T-cell (primary cell): ENCODE data around the gene CHIT1. TPM values are rescaled to one million over a fixed set of nuclear protein-coding genes. Genes with fewer than 3 reads are reported as not detected.

Experiments
- ATAC-seq, 4 experiments: fragments of 200-7000 bp in 3 of 4; fragments of 150-1000 bp in 1 of 4; cut with Tn5 transposase; replicated peaks in 1 of 4; 1 replicate in 3 of 4; 2 replicates in 1 of 4; pipeline ENCODE4 v1.10.0; 2021; ENCODE audit warnings: moderate library complexity in 3 of 4, mild to moderate bottlenecking in 2 of 4, moderate number of reproducible peaks in 1 of 4
- CTCF ChIA-PET, 2 donors: fragments of 300-600 bp; sonication (Branson Sonifier 250); formaldehyde crosslinking; loops; one replicate each; lab custom pipeline; 2022; ENCODE audit warnings: antibody characterized with exemption in 2 of 2; lab: Charles Lee
- POLR2A ChIA-PET, 2 donors: fragments of 300-600 bp; sonication (Branson Sonifier 250); formaldehyde crosslinking; loops; one replicate each; lab custom pipeline; 2022; ENCODE audit warnings: antibody characterized with exemption in 2 of 2; lab: Charles Lee
- DNase-seq, 35 experiments: peaks; one replicate each; pipeline versions ENCODE4 v3.0.0 to v3.0.0-alpha.2; 2013 to 2023
- H3K27ac ChIP-seq: one replicate; pipeline ENCODE4 v1.5.1; 2013; ENCODE audit warnings: low read length
- H3K27me3 ChIP-seq, 2 experiments: replicated peaks in 1 of 2; 1 replicate in 1 of 2; 2 replicates in 1 of 2; pipeline versions ENCODE4 v1.6.1 to v1.7.0; 2013; ENCODE audit warnings: low read length in 1 of 2, mixed read lengths in 1 of 2; ENCODE audit not compliant: control insufficient read depth in 2 of 2, insufficient read depth in 2 of 2; ENCODE audit errors: extremely low read depth in 1 of 2
- H3K36me3 ChIP-seq, 2 donors: 1 replicate in 1 of 2; 2 replicates in 1 of 2; pipeline versions ENCODE4 v1.6.1 to v1.7.0; 2013; ENCODE audit warnings: low read length in 1 of 2; ENCODE audit not compliant: control insufficient read depth in 2 of 2, insufficient read depth in 1 of 2; ENCODE audit errors: extremely low read depth in 1 of 2
- H3K4me1 ChIP-seq, 2 experiments: 1 replicate in 1 of 2; 2 replicates in 1 of 2; pipeline versions ENCODE4 v1.6.1 to v1.7.0; 2013; ENCODE audit warnings: low read length in 2 of 2, mixed read lengths in 1 of 2; ENCODE audit not compliant: insufficient read depth in 2 of 2, control insufficient read depth in 1 of 2; ENCODE audit errors: extremely low read depth in 1 of 2
- H3K4me3 ChIP-seq, 2 donors: 1 replicate in 1 of 2; 2 replicates in 1 of 2; pipeline versions ENCODE4 v1.5.1 to v1.7.0; 2013; ENCODE audit warnings: mild to moderate bottlenecking in 2 of 2, low read length in 1 of 2, moderate library complexity in 1 of 2; ENCODE audit not compliant: control insufficient read depth in 1 of 2; ENCODE audit errors: extremely low read depth in 1 of 2
- H3K9me3 ChIP-seq: 2 replicates; pipeline ENCODE4 v1.7.0; 2013
- H3K27ac Mint-ChIP-seq, 2 donors: one replicate each; pipeline ENCODE4 v1.8.0; 2020 to 2021; ENCODE audit warnings: mild to moderate bottlenecking in 2 of 2, mixed read lengths in 2 of 2
- H3K27me3 Mint-ChIP-seq, 2 donors: one replicate each; pipeline ENCODE4 v1.8.0; 2021 to 2022; ENCODE audit warnings: mixed read lengths in 2 of 2
- H3K36me3 Mint-ChIP-seq: one replicate; pipeline ENCODE4 v1.8.0; 2021; ENCODE audit warnings: mixed read lengths
- H3K4me1 Mint-ChIP-seq, 3 donors: one replicate each; pipeline ENCODE4 v1.8.0; 2020 to 2022; ENCODE audit warnings: mixed read lengths in 3 of 3, mild to moderate bottlenecking in 1 of 3
- H3K4me3 Mint-ChIP-seq, 3 donors: one replicate each; pipeline ENCODE4 v1.8.0; 2020 to 2022; ENCODE audit warnings: mild to moderate bottlenecking in 3 of 3, mixed read lengths in 3 of 3, moderate library complexity in 3 of 3
- H3K9me3 Mint-ChIP-seq, 3 donors: one replicate each; pipeline ENCODE4 v1.8.0; 2020 to 2022; ENCODE audit warnings: mixed read lengths in 3 of 3
- WGBS: methylation state at CpG from one replicate; pipeline ENCODE4 v1.1.5; 2013; ENCODE audit warnings: missing lambda C conversion rate; ENCODE audit not compliant: insufficient coverage; 5-methylcytosine and 5-hydroxymethylcytosine counted together
- total RNA-seq, 35 experiments: library from RNA in 6 of 35; stranded (reverse) in 6 of 35; fragments of 120-200 nt in 1 of 35; gene quantifications; one replicate each; pipeline versions ENCODE4 v1.2.1 to v1.2.4 and lab custom pipeline; 2013 to 2026

Gene CHIT1
- total RNA-seq, 5 donors from 2014 or later (not counting 1 experiment from before 2014, with no cell fraction given), result 0.12 to 2.3 (median 0.92) TPM; not detected in 1

GRCh38 chr1:203166192-203166940 lies 63.1 kb downstream of the CHIT1 start:
- ATAC-seq (peak in 1 of 4 experiments; percentile 37), DNase-seq (peak in 1 of 35 experiments; percentile 6)
- Histone ChIP-seq H3K4me1 (no peaks in the 10 kb centered on the region), H3K4me3 (no peak overlapping the region), H3K36me3 (no peaks in the 10 kb centered on the region), H3K27me3 (peaks cover 0 to 47% of the 10 kb centered on the region in 2 experiments), H3K9me3 (no peaks in the 10 kb centered on the region), H3K27ac (no peak overlapping the region)
- peaks cover 18 to 29% of the 10 kb centered on the region in 2 donors for H3K27me3 Mint-ChIP-seq
- CTCF ChIA-PET, result interaction anchor here in 1 of 2 donors (0.7 kb wide), 1 partner anchor 1984 kb away, joined by 3 read pairs; no protein-coding TSS in a partner anchor
- no peaks in the 10 kb centered on the region for H3K36me3 Mint-ChIP-seq
- H3K9me3 Mint-ChIP-seq, result no peaks in the 10 kb centered on the region
- no peaks in the 10 kb centered on the region for H3K4me1 Mint-ChIP-seq
- no peak overlapping the region for H3K27ac Mint-ChIP-seq
- POLR2A ChIA-PET, result no interaction called here
- WGBS, result 41% methylated on average over 10 of the region's 14 CpGs
- no peak overlapping the region for H3K4me3 Mint-ChIP-seq

Other genes starting within 250 kb of the CHIT1 start
- 100 to 1,000 TPM in 2 of 5 donors, 10 to 100 TPM in 3; 67.5 to 124 (median 68.4) TPM for gene TMEM183A, start 222.3 kb downstream of the CHIT1 start, total RNA-seq
- 1 to 10 TPM in 4 of 5 donors, under 1 TPM in 1; 0.66 to 2.0 (median 1.7) TPM for gene PPFIA4, start 203.2 kb downstream of the CHIT1 start, total RNA-seq
- not detected for gene MYOG, start 143.7 kb downstream of the CHIT1 start, total RNA-seq
- not detected for gene ADORA1, start 101.9 kb downstream of the CHIT1 start, total RNA-seq
- gene MYBPH, start 53.8 kb downstream of the CHIT1 start, total RNA-seq, result not detected
- under 1 TPM in 2 of 5 donors, not detected in 3; 0.20 to 0.30 TPM for gene CHI3L1, start 43.0 kb downstream of the CHIT1 start, total RNA-seq
- 100 to 1,000 TPM; 172 to 655 (median 186) TPM for gene BTG2, start 75.8 kb upstream of the CHIT1 start, total RNA-seq
- under 1 TPM in 3 of 5 donors, not detected in 2; 0.13 to 0.41 (median 0.18) TPM for gene FMOD, start 121.4 kb upstream of the CHIT1 start, total RNA-seq
- gene PRELP, start 246.1 kb upstream of the CHIT1 start, total RNA-seq, result under 1 TPM in 3 of 5 donors, not detected in 2; 0.13 to 0.18 (median 0.13) TPM